ENCODE results near the gene TPP2. TPM values are rescaled to one million over a fixed set of nuclear protein-coding genes. Genes with fewer than 3 reads are reported as not detected.

Gene TPP2
- polyA plus RNA-seq, 1 donor (not counting 4 experiments of a cell fraction or from before 2014, with no cell fraction given), result 41.2 TPM

DNA sequence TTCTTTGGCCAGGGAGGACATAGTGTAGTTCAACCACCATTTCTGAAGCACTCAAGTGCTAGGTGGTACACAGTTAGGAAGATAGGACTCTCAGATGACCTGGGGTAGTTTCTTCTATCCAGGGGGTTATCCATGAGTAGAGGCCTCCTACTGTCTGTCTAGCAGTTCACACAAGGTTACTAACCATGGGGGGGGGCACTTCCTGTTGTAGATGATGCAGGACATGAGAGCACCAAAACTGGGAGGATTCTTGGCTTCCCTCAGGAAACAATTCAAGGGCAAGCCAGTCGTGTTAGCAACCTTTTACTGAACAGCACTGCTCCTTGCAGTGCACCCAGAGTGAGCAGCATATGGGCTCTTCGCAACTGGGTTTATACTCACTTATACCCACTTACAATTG lies 8.9 kb upstream of the TPP2 start:
- H3K9ac ChIP-seq (ENCODE audit: control insufficient read depth, extremely low read depth, insufficient read depth, low read length), result no peak overlapping the region
- H3K36me3 ChIP-seq (ENCODE audit: control insufficient read depth in 2 of 2, extremely low read depth in 1 of 2, insufficient read depth in 2 of 2, low read length in 2 of 2), result no peaks in the 10 kb centered on the region
- no peak for FAIRE-seq
- dilution Hi-C loops (cut with MboI; ENCODE audit: extremely low pct_ligation_motif_present, low sequenced_read_pairs), result no loop called here
- no peak for DNase-seq (ENCODE audit: low read depth, low spot score)
- no peak overlapping the region for H3K4me3 ChIP-seq (ENCODE audit: control insufficient read depth in 2 of 3, extremely low read depth in 1 of 3, insufficient read depth in 2 of 3, low read depth in 1 of 3, low read length in 3 of 3)
- no peaks in the 10 kb centered on the region for H4K20me1 ChIP-seq (ENCODE audit: control insufficient read depth, extremely low read depth, insufficient read depth, low read length)
- H3K27ac ChIP-seq (ENCODE audit: control insufficient read depth, insufficient read depth, low read length), result no peak overlapping the region
- TF ChIP-seq EZH2 (IDR thresholded peaks at IDR 0.05; ENCODE audit: low read length), result no peak
- TF ChIP-seq, protein P1, sequence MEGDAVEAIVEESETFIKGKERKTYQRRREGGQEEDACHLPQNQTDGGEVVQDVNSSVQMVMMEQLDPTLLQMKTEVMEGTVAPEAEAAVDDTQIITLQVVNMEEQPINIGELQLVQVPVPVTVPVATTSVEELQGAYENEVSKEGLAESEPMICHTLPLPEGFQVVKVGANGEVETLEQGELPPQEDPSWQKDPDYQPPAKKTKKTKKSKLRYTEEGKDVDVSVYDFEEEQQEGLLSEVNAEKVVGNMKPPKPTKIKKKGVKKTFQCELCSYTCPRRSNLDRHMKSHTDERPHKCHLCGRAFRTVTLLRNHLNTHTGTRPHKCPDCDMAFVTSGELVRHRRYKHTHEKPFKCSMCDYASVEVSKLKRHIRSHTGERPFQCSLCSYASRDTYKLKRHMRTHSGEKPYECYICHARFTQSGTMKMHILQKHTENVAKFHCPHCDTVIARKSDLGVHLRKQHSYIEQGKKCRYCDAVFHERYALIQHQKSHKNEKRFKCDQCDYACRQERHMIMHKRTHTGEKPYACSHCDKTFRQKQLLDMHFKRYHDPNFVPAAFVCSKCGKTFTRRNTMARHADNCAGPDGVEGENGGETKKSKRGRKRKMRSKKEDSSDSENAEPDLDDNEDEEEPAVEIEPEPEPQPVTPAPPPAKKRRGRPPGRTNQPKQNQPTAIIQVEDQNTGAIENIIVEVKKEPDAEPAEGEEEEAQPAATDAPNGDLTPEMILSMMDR (optimal IDR thresholded peaks at IDR 0.05 in 1 of 3, IDR thresholded peaks at IDR 0.05 in 1 of 3, conservative IDR thresholded peaks at IDR 0.05 in 1 of 3; ENCODE audit: extremely low read depth in 1 of 3, insufficient read depth in 2 of 3, low read length in 3 of 3), result no peak
- H3K4me1 ChIP-seq (ENCODE audit: control insufficient read depth, extremely low read depth, insufficient read depth, low read length), result peaks cover 24% of the 10 kb centered on the region
- H2AFZ ChIP-seq (ENCODE audit: control insufficient read depth, low read length), result no peak overlapping the region
- no peaks in the 10 kb centered on the region for H3K9me1 ChIP-seq (ENCODE audit: control insufficient read depth, extremely low read depth, insufficient read depth, low read length)
- H3K27me3 ChIP-seq (ENCODE audit: control insufficient read depth, extremely low read depth, insufficient read depth, low read length), result no peaks in the 10 kb centered on the region
- no peak overlapping the region for H3K4me2 ChIP-seq (ENCODE audit: control insufficient read depth, extremely low read depth, insufficient read depth, low read depth, low read length)
- H3K9me3 ChIP-seq (ENCODE audit: control insufficient read depth, low read depth, low read length), result no peaks in the 10 kb centered on the region
- H3K79me2 ChIP-seq (ENCODE audit: control insufficient read depth, insufficient read depth, low read length), result no peaks in the 10 kb centered on the region

DNA sequence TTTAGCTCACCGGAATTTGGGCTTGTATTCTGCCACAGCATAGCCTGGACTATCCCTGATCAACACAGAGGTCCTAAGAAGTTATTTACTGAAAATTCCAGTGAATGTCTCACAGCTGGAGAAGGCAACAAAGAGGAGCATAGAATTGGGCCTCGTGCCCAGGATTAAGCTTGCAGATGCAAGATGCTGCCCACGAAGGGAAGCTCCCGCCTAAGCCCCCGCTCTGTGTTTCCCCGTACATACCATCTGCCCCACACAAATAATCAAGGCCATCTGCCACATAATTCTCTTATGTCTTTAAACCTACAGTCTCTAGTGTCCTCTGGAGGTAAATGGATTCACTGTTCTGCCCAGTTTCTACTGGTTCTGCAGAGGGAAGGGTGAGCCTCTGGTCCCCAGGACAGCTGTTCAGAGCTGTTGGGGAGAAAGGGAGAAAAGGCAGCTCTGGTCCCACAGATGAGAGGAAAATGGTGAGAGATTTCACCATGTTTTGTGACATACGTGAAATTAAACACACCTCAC lies 7.4 kb upstream of the TPP2 start:
- no peaks in the 10 kb centered on the region for H3K79me2 ChIP-seq (ENCODE audit: control insufficient read depth, insufficient read depth, low read length)
- no peak overlapping the region for H3K27ac ChIP-seq (ENCODE audit: control insufficient read depth, insufficient read depth, low read length)
- H3K36me3 ChIP-seq (ENCODE audit: control insufficient read depth in 2 of 2, extremely low read depth in 1 of 2, insufficient read depth in 2 of 2, low read length in 2 of 2), result no peaks in the 10 kb centered on the region
- H3K4me2 ChIP-seq (ENCODE audit: control insufficient read depth, extremely low read depth, insufficient read depth, low read depth, low read length), result no peak overlapping the region
- H4K20me1 ChIP-seq (ENCODE audit: control insufficient read depth, extremely low read depth, insufficient read depth, low read length), result no peaks in the 10 kb centered on the region
- TF ChIP-seq, protein P1 (optimal IDR thresholded peaks at IDR 0.05 in 1 of 3, IDR thresholded peaks at IDR 0.05 in 1 of 3, conservative IDR thresholded peaks at IDR 0.05 in 1 of 3; ENCODE audit: extremely low read depth in 1 of 3, insufficient read depth in 2 of 3, low read length in 3 of 3), result no peak
- no peak for TF ChIP-seq EZH2 (IDR thresholded peaks at IDR 0.05; ENCODE audit: low read length)
- DNase-seq (ENCODE audit: low read depth, low spot score), result no peak
- H3K4me1 ChIP-seq (ENCODE audit: control insufficient read depth, extremely low read depth, insufficient read depth, low read length), result peaks cover 25% of the 10 kb centered on the region
- no peaks in the 10 kb centered on the region for H3K9me1 ChIP-seq (ENCODE audit: control insufficient read depth, extremely low read depth, insufficient read depth, low read length)
- no peak for FAIRE-seq
- no peak overlapping the region for H3K4me3 ChIP-seq (ENCODE audit: control insufficient read depth in 2 of 3, extremely low read depth in 1 of 3, insufficient read depth in 2 of 3, low read depth in 1 of 3, low read length in 3 of 3)
- H3K9ac ChIP-seq (ENCODE audit: control insufficient read depth, extremely low read depth, insufficient read depth, low read length), result no peak overlapping the region
- no peak overlapping the region for H2AFZ ChIP-seq (ENCODE audit: control insufficient read depth, low read length)
- no peaks in the 10 kb centered on the region for H3K9me3 ChIP-seq (ENCODE audit: control insufficient read depth, low read depth, low read length)
- no peaks in the 10 kb centered on the region for H3K27me3 ChIP-seq (ENCODE audit: control insufficient read depth, extremely low read depth, insufficient read depth, low read length)
- dilution Hi-C loops (cut with MboI; ENCODE audit: extremely low pct_ligation_motif_present, low sequenced_read_pairs), result no loop called here
